ENCODE data around the gene HNRNPH2.
A peak's percentile ranks its signal among the peaks of the same experiment; 100 is the strongest.

The HNRNPH2 gene, protein sequence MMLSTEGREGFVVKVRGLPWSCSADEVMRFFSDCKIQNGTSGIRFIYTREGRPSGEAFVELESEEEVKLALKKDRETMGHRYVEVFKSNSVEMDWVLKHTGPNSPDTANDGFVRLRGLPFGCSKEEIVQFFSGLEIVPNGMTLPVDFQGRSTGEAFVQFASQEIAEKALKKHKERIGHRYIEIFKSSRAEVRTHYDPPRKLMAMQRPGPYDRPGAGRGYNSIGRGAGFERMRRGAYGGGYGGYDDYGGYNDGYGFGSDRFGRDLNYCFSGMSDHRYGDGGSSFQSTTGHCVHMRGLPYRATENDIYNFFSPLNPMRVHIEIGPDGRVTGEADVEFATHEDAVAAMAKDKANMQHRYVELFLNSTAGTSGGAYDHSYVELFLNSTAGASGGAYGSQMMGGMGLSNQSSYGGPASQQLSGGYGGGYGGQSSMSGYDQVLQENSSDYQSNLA

DNA sequence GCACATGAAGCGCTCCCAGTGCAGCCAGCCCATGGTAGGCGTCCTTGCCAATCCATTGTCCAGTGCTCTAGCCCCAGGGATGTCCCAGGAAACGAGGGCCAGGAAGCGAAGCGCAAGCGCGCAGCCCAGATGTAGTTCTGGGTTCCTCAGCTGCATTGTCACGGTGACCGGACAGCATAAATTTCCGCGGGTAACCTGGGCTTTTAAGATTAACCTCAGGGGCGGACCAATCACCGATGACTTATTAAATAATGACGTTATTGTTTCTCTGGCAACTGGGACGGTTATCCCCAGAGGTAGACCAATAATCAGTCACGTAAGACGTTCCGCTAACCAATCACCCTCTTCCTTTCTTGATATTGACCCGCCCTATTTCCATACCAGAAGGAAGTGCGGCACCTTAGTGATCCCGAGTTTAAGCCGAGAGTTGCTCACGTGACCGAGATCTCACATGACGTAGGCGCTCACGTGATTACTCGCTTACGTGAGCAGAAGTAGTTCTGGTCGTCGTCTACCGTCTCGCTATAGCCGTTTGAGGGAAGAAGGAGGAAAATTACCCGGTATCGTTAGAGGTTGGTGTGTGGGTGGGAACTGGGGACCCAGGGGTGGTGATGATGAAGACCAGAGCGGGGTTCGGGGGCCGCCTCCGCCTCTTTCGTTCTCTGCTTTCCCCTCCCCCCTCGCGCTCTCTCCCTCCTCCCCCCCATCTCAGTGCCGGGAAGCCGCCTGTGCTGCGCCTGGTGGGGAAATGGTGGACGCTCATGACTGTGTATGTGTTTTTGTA, at the start of gene HNRNPH2, which contains the start of gene GLA:
TSS of gene HNRNPH2 (plus strand) at position 475 of the 784 bp plus-strand sequence. CDS start 3,767 bp downstream, outside the sequence.
TSS of gene GLA (minus strand) at position 178 of the 784 bp plus-strand sequence. CDS start at position 156, 22 bp downstream.
- DNase-seq (ENCODE audit: low read depth): peak; percentile 98

DNA sequence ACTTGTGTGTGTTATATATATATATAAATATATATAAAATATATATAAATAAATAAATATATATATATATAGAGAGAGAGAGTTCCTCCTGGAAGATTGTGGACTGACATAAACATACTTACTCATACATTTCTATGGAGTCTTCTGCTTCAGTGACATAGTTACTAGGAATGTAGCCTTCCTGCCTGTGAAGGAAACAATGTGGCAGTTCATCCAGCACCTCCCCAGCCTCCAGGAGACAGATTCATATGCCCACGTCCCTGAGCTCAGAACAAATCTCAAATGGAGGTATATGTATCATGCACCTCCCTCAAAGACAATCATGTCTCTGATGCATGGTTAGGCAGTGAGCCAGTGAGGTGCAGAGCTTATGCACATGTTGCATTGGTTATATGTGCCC, 48.1 kb upstream of the HNRNPH2 start:
- peak; percentile 36 for DNase-seq (ENCODE audit: low read depth)

DNA sequence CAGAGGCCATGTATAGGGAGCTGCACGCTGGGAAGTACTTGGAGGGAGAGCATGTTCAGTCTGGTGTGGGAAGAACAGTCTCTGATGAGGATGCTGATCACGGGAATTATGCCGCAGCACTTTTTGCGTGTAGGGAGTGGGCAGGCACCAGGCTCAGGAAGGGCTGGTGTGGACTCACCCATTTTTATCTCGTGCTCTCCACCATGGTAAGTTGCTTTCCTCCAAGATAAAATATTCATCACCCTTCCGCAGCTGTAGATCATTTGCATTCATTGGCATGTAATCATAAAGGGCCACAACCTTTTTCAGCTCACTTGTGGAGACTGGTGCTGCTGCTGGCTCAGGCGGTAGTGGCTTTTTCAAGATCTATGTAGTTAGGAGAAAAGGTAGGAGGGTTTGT, 47.6 kb upstream of the HNRNPH2 start:
- no peak for DNase-seq (ENCODE audit: low read depth)

DNA sequence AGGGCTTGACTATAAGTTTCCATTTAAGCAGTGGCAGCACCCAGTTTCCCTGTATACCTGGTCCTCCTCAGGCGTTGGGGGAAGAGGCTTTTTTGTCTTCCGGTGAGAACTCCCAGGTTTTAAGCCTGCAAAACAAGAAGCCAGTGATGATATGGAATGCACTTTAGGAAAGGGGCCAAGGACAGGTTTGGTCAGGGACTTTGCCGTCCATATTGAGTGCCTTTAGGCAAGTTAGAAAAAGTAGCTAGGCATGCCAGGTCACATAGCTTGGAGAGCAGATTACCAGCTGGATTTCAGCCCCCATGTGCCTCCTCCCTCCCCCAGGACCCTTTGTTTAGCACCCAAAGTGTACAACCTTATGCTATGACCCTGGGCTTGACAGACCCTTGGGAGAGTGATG, 45.9 kb upstream of the HNRNPH2 start:
- DNase-seq (ENCODE audit: low read depth): no peak

DNA sequence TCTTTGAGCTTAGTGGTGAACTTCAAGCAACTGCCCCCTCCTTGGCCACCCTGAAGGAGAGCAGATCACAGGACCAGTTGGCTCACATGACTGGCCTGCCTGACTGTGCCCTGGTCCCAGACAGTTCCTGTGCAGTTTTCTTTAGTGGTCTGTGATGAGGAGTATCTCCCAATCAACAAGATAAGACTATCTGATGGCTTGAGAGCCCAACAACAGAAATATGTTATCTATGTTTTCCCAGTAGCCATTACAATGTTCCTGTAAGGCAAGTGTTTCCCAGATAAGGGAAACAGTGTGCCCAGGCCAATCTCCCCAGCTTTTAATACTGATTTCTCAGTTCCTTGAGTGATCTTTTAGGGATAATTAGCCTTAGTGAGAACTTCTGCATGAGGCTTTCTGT, 45.3 kb upstream of the HNRNPH2 start:
- no peak for DNase-seq (ENCODE audit: low read depth)

DNA sequence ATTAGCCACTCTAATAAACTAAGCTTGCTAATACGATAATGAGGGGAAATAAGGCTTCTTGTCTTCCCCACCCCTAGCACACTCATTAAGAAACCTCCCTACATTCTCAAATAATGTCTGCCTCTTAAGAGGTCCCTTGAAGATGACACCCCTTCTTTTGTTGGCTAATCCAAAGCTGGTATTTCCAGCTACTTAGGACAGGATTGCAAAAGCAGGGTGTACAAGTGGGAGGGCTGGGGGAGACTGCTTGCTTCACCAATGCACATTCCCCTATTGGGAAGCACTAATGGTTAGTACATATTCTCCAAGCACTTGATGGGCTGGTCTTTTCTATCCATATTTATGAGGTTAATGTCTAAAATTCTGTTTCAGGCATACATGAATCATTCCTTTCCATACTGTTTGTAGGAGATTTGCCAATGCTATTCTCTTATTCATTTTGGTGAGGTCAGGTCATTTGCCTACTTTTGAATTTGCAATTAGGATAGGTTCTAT, 42.7 kb upstream of the HNRNPH2 start:
- no peak for DNase-seq (ENCODE audit: low read depth)

DNA sequence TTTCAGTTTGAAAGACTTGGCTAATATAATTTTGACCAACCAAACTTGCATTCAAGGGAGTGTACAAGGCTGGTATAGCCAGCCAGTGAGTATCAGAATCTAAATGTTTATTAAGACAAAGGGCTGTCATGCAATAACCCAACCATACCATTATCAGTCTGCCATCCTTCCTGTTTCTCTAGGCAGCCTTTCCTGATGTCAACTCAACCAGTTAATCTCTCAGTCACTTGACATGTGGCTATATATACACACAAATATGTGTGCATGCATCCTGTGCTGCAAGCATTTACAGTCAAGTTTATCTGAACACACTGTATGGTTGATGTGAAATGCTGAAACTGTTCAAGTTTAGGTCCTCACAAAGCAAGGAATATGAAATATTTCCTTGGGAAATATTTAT, 39.2 kb upstream of the HNRNPH2 start:
- DNase-seq (ENCODE audit: low read depth): no peak

DNA sequence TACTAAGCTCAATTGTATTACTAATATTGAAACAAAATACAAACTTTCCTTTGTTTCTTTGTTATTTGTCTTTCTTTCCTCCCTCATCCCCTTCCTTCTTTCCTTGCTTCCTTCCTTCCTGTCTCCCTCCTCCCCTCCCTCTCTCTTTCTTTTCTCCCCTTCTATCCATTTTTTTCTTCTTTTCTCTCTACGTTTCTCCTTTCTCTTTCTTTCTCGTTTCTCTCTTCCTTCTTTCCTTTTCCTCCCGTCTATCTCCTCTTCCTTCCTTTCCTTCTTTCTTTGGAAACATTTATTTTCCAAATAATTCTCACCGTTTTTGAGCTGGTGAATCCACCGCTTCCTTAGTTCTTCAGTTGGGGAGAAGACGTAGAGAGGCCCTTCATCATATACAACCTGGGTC, 38.3 kb upstream of the HNRNPH2 start:
- DNase-seq (ENCODE audit: low read depth): no peak

DNA sequence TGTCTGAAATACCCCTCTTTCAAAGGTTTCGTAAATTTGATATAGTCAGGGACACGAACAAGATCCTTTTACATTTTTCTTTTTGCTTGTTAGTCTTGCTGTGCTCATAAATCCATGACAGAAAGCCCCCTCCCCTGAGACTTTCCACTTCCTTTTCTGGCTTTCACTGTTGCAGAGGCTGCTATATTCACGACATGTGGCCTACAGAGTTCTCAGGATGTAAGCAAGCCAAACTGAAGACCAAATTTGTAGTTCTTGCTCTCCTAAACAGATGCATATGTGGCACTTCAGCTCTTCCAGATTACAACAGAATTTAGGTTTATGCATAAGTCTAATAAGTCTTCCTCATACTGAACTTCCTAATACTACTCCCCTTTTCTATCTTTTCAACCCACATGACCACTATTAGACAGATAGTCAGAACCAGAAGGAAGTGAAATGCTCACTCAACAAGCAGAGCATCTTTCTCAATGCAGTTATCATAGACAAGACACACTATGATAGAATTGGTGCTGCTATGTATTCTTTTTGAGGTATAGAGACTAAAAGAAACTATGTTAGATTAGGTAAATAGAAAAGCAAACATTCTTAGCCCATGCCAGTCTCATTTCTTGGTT, 37.0 kb upstream of the HNRNPH2 start:
- no peak for DNase-seq (ENCODE audit: low read depth)

DNA sequence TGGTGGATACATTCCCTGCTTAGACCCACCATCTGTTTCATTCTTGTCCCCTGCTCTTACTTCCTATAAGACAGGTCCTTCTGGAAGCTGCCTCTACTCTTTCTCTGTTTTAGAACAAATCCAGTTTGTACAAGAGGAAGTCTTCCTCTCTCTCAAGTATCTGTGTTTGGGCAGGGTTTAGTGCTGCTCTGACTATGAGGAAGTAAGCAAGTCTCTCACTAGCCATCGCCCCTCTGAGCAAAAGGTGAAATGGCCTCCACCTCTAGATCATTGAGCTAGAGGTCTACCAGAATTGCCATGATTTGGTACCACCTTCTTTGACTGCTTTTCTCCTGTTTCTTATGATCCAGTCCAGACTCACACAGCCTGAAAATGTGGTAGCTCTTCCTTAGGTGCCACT, 30.5 kb upstream of the HNRNPH2 start:
- DNase-seq (ENCODE audit: low read depth): no peak

DNA sequence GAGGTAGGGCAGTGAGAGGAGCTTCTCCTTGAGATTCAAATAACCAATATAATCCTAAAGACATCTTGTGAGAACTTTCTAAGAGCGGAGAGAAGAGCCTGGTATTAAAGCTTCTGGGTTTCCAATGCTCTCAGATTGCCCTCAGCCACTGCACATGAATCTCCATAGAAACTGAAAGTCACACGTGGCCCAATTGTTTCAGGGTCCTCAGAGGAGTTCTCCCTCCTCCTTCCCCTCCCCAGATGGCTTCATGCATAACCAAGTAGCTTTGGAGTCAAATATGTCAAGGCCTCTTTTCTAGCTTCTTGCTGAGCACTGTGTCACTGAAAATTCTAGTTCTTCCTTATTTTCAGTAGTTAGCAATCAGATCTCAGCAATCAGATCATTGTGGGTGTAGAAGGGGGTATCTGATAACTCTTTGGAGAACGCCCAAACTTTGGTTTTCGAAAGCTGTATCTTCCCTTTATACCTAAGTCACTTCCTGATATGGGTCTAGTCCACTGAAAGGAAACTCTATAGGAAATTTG, 24.3 kb upstream of the HNRNPH2 start:
- no peak for DNase-seq (ENCODE audit: low read depth)

DNA sequence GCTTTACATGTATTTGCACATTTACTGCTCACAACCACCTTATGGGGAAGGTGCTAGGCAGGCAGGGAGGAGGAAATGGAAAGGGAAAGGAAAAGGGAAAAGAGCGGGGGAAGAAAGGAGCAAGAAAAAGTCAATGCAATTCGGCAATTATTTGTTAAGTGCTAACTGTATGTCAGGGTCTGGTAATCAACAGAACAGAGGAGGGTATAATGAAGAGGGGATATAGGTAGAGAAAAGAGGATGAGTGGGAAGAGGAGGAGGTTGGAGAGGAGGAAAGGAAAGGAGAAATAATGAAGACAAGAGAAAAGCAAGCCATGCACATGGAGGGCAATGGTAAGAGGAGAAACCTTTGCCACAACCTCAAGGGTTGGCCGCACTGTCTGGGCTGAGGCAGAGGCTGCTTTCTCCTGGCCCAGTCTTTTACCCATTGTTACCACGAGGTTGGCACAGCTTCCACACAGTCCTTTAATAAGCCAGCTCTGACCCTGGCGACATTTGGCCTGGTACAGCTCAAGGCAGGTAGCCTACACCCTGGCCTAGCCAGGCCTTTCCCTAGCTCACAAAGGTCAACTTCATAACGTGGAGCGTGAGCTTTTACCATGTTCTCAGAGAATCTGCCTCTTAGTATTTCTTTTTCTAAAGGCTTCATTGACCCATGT, 22.9 kb upstream of the HNRNPH2 start:
- no peak for DNase-seq (ENCODE audit: low read depth)

DNA sequence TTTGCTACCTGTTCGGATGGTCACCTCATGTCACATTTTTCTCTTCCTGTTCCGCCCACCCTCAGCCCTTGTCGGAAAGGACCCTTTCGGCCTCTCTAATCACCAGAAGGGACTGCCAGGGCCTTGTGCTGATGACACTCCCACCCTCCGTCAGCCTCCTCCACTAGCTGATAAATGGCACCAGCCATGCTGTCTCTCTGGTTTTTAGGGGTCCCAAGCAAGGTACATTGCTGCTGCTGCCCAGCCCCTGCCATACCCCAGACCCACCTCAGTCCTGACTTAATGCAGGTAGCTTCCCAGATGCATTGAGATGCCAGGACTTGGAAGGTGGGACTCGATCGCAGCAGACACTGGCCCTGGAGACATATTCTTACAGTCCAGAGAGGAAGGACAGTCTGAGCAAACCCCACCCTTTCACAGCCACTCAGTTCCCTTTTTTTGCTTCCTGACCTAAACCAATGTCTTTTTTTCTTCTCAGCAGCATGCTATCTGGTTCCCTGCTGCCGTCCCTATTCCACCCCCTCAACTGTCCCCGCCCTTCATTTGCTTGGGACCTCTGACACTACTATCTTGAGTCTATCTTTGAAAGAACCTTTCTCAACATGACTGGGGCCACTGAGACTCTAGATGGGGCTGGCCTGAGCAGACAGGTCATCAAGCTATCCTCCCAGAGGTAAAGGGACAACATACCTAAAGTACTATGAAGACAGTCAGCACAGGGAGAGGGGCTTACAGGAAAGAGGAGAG, 22.1 kb upstream of the HNRNPH2 start, which contains the start of gene BTK:
TSS of gene BTK (minus strand) at position 397 of the 747 bp plus-strand sequence. CDS start 10,907 bp downstream, outside the sequence.
- DNase-seq (ENCODE audit: low read depth): no peak

DNA sequence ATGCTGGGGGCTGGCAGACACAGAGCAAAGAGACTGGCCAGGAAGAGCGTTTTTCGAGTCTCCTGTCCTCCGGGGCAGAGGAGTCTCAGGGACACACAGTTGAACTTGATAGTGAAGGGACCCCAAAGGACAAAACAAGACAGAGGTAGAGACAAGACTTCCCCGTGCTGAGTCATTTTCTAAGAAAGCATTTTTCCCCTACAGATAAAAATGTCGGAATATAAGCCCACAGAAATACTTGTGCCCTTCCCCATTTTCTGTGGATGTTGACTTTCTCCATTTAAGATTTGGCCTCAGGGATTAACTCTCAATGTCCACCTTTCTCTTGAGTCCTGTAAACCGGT, 21.5 kb upstream of the HNRNPH2 start:
- DNase-seq (ENCODE audit: low read depth): no peak

DNA sequence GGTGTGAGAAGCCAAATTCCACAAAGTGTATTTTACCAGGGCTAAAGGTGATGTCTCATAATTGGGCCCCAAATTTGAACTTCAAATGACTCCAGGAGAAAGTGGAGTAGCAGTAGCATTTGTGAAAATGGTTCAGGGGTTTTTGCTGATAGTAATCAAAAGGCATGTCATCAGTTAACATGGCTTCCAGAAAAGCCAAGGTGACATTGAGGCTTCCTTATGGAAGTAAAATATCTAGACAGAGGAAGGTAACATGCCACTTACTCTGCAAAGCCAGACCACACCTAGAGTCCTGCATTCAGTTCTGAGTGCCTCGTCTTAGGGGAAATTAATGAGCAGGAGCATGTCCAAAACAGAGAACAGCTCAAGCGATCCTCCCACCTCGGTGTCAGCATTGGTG, 19.4 kb upstream of the HNRNPH2 start:
- DNase-seq (ENCODE audit: low read depth): no peak

DNA sequence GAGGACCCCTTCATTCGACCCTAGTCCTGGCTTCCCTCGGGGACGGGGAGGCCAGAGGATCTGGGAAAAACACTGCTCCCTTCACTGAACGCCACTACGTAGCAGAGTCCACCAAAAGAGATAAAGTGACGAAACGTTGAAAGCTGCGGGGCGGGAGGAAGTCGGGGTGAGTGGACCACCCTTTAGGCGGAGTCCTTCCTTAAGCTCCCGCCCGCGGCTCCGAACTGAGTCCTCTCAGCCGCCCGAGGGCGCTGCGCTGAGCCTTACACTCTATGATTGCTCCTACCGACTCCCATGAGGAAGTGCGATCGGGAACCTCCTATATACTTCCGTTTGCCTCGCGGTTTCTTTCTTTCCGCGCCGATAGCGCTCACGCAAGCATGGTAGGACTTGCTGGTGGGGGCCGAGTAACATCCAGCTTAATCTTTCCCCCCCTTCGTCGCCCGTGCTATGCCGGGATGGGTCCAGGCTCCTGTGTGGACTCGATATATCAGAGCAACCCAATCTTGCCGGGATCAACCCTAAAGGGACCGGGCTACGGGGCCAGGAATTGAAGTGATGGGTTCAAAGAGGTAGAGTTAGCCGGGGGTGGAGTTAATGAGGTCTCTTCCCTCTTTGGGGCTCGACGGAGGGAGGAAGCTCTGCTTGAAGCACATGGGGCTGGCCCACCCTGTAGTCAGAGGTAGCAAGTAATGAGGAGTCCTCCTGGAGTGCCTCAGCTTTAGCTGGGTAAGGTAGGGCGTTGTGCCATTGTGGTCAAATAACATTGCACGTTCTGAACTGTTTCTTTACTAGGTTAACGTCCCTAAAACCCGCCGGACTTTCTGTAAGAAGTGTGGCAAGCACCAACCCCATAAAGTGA, 17.1 kb upstream of the HNRNPH2 start, which contains the start of gene RPL36A:
TSS of gene RPL36A (plus strand) at position 348 of the 862 bp plus-strand sequence. CDS start at position 381, 33 bp downstream.
- peak; percentile 88 for DNase-seq (ENCODE audit: low read depth)

DNA sequence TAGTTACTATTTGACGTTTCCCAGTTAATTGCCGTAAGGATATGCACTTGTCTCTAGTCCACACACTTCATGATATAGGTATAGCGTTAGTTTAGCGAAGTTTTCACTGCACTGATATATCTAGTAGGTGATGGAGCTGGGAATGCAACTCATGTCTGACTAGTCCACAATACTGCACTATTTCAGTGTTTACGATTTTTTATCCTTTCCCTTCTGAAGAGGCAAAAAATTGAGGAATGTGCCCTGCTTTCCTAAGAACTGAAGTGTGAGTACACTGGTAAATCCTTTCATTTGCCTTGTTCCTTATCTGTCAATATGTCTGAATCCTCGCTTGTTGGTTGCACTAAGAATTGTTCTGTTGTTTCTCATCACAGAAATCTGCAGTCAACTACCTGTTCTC, 16.2 kb upstream of the HNRNPH2 start:
- no peak for DNase-seq (ENCODE audit: low read depth)

DNA sequence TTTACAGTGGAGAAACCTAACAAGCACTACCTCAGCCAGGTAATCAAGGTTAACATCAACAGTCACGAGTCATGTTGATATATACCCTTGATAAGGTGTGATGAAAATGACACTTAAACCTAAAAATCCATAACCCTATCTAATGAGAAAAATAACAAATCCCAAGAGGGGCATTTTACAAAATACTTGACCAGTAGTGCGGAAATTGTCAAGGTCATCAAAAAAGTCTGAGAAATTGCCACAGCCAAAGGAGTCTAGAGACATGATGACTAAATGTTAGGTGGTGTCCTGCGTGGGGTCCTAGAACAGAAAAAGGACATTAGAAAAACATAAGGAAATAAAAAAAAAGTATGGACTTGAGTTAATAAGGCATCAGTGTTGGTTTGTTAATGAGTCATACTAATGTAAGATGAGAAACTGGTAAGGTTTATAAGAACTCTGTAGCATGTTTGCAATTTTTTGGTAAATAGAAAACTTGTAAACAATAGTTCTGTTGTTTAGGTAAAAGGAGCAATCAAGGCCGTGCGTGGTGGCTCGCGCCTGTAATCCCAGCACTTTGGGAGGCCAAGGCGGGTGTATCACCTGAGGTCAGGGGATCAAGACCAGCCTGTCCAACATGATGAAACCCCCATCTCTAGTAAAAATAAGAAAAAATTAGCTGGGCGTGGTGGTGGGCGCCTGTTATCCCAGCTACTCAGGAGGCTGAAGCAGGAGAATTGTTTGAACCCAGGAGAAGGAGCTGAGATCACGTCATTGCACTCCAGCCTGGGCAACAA, 14.3 kb upstream of the HNRNPH2 start:
- DNase-seq (ENCODE audit: low read depth): no peak

DNA sequence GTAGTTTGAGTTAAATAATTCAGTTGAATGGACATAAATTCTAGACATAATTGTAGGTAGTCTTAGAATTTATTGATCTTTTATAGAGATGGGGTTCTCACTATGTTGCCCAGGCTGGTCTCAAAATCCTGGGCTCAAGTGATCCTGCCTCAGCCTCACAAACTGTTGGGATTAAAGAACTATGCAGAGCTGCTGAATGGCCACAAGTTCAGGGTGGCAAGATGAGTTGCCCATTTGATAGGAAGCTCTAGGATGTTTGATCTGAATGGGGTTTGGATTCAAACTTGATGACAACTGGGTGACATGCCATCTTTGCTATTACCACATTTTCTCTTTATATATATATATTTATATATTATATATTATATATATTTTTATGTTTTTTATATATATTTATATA, 13.7 kb upstream of the HNRNPH2 start:
- no peak for DNase-seq (ENCODE audit: low read depth)

All from iris pigment epithelial cell (primary cell).